GM12872 (cell line): ENCODE measurements around the gene SLC35G6.

Experiments used
- TF ChIP-seq, protein P1 (sequence below): IDR thresholded peaks from 3 replicates; pipeline ENCODE4 v1.5.1; 2011; ENCODE audit warnings: low read depth, mild to moderate bottlenecking, low read length, moderate library complexity; ENCODE audit not compliant: insufficient read depth

Gene SLC35G6

DNA sequence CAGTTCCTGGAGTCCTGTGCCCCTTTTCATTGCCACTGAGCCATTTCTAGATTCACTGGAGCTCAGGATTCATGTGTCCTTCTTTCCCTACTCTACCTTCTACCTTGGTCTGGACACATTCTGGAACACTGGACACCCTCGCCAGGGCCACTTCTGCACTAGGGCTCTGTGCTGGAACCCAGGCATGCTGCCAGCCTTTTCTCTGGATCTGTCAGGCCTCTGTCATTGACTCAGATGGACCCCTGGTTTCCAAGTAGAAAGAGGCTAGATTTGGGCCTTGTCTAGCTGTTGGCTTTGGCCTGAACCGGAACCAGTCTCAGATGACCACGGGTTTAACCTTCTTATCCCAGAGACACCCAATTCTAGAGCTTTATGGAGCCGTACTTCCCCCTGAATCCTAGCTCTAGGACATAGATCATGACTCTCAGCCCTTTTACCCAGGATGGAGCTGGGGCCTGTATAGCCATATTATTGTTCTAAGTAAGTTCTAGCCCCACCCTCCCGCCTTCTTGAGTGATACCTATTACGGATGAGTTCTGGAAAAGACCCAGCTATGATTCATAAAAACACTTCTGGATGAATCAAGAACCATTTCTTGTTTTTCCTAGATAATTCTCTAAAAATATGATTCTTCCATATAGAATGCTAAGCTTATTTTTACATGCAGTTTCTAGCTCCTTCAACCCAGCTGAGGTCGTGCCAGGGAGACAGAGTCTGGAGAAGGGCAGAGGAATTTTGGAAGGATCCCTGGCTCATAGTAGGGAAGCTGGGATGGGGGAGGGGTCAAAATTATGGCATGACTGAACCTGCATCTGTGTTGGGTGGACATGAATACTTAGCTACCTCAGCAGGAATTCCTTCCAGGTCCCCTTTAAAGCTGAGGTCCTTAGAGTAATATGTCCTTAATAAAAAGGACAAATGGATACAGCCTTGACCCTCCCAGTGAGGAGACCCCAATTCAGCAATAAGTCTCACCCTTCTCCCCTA is 37.5 kb upstream of the SLC35G6 start:
- TF ChIP-seq, protein P1, sequence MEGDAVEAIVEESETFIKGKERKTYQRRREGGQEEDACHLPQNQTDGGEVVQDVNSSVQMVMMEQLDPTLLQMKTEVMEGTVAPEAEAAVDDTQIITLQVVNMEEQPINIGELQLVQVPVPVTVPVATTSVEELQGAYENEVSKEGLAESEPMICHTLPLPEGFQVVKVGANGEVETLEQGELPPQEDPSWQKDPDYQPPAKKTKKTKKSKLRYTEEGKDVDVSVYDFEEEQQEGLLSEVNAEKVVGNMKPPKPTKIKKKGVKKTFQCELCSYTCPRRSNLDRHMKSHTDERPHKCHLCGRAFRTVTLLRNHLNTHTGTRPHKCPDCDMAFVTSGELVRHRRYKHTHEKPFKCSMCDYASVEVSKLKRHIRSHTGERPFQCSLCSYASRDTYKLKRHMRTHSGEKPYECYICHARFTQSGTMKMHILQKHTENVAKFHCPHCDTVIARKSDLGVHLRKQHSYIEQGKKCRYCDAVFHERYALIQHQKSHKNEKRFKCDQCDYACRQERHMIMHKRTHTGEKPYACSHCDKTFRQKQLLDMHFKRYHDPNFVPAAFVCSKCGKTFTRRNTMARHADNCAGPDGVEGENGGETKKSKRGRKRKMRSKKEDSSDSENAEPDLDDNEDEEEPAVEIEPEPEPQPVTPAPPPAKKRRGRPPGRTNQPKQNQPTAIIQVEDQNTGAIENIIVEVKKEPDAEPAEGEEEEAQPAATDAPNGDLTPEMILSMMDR: no peak

DNA sequence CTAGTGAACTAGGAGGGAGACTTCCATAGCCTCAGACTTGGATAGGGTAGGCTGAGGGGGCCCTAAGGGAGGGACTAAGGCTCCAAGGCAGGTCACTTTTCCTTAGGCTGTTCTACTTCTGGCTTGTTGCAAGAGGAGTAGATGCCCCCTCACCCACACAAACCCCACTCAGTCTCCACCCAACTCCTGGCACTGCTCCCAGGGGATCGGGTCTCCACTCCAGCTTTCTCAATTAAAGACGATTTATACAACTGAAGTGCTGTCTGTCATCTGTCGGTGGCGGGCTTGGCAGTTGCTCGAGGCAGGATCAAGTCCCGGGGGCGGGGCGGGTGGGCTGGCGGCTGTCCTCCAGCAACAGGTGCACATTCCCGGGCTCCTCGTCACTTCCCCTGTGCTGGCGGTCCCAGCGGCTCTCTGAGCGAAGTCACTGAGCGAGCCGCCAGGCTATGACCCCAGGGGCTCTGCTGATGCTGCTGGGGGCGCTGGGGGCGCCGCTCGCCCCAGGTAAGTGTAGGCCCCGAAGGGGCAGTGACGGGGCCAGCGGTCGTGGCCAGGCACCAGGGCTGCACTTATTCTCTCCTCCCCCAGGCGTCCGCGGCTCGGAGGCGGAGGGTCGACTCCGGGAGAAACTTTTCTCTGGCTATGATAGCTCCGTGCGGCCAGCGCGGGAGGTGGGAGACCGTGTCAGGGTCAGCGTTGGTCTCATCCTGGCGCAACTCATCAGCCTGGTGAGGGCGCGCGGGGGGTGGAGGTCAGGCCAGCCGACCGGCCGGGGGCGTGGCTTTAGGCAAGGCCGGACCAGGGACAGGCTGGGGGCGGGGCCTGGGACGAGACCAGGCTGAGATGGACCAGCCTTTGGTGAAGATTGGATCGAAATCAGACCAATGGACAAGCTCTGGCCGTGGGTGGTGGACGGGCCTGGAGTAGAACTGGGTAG is 36.3 kb upstream of the SLC35G6 start, which contains the start of gene CHRNB1:
Gene CHRNB1, plus strand, starts transcription at position 380 of the 937 bp plus-strand sequence. Its CDS starts 67 bp downstream, at position 447.
- TF ChIP-seq, protein P1: no peak

DNA sequence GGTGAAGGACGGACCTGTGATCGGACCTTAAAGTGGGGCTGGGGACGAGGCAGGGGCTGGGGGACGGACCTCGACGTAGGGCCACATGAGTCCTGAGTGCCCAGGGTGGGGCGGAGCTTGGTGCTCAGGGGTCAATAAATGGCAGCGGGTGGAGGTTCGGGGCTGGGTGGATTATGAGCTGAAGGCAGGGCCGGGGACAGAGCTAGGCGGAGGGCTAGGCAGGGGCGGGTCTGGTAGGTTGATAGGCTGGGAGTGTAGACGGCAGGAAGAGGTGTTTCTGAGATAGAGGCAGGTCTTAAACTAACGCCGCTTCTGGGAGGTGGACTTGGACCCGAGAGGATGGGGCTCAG is 35.7 kb upstream of the SLC35G6 start:
- TF ChIP-seq, protein P1: no peak

DNA sequence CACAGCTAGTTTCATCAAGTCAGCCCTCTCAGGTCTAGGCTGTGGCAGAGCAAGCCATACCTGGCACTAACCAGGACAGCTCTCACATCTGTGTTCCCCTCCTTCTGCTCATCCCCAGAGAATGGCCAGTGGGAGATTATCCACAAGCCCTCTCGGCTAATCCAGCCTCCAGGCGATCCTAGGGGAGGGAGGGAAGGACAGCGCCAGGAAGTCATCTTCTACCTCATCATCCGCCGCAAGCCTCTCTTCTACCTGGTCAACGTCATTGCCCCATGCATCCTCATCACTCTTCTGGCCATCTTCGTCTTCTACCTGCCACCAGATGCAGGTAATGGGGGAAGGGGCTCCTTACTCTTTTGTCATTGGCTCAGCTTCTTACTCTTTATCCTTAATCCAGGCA is 32.8 kb upstream of the SLC35G6 start:
- TF ChIP-seq, protein P1: no peak

DNA sequence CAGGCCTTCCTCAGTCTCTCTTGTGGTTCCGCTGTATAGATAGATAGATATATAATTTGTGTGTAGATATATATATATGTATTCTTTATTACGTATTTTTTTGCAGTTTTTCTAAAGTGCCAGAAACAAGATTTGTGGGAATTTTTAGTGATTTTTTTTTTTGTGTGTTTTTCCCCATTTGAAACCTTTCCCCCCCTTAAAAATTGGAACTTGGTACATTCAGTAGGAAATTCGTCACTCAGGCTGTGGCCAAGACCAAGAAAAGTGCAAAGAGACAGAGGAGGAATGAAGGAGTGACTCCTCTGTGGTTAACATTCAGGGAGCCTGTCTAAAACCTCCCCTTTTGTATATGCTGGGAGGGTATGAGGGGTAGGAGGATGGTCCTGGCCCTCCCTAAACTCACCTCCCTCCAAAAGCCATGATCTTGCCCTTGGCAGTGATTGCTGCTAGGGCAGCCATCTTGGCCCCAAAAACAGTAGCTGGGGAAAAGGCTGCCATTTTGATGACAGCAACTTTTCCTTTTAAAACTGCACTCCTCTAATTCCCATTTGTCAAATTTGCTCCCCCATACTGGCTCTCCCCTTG is 21.2 kb upstream of the SLC35G6 start:
- TF ChIP-seq, protein P1: no peak

DNA sequence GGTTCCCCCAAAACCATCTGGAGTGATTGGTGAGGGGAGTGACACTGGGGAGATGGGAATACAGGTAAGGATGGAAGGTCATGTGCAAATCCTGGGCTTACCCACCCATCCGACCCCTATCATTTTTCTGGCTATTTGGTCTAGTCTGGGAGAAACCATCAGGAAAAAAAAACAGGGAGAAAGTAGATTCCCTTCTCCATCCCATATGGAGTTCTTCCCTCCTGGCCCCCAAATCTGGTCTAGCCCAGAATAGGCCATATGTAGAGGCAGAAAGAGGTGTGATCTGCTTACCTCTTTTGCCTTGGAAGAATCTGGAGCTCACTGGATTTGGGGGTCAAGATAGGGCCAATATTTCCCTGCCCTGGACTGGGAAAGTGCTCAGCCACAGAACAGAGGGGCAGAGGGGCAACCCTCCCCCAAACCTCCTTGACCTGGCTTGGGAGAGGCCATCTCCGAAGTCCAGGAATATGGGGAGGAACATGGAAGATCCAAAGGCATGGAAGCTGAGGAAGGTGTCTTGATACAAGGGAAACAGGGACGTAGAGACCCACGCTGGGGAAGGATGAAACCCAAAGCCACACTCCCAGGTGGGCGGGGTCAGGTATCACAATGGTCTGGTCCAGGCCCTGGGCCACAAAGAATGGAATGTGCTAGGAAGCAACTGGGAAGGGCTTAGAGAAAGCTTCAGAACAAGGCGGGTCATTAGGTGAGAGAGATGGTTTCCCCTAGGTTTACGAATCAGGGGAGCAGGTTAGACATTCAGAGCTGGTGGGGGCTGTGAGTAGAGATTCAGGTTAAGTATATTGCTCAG is 20.2 kb upstream of the SLC35G6 start:
- TF ChIP-seq, protein P1: no peak
